Choroid plexus epithelial cell (primary cell): Measurements from ENCODE around the gene ENG.
"Not testable (repeated sequence)": the region's sequence is repeated elsewhere in the genome, so short reads cannot be mapped to it uniquely, and the experiment has no call there.

Experiments
- DNase-seq: peaks from one replicate; pipeline ENCODE4 v3.0.0-alpha.2; 2010; ENCODE audit warnings: low read depth
- H3K4me3 ChIP-seq: 2 replicates; pipeline ENCODE4 v1.5.1; 2011; ENCODE audit warnings: low read depth, mild to moderate bottlenecking, control low read depth, low read length, moderate library complexity
- TF ChIP-seq, protein P1 (sequence below): conservative IDR thresholded peaks from 2 replicates; pipeline ENCODE4 v1.5.1; 2011; ENCODE audit warnings: low read depth, mild to moderate bottlenecking, control low read depth, inconsistent platforms, low read length, moderate library complexity

Gene ENG

GRCh38 chr9:127781806-127782205, 72.7 kb downstream of the ENG start:
- TF ChIP-seq, protein P1, sequence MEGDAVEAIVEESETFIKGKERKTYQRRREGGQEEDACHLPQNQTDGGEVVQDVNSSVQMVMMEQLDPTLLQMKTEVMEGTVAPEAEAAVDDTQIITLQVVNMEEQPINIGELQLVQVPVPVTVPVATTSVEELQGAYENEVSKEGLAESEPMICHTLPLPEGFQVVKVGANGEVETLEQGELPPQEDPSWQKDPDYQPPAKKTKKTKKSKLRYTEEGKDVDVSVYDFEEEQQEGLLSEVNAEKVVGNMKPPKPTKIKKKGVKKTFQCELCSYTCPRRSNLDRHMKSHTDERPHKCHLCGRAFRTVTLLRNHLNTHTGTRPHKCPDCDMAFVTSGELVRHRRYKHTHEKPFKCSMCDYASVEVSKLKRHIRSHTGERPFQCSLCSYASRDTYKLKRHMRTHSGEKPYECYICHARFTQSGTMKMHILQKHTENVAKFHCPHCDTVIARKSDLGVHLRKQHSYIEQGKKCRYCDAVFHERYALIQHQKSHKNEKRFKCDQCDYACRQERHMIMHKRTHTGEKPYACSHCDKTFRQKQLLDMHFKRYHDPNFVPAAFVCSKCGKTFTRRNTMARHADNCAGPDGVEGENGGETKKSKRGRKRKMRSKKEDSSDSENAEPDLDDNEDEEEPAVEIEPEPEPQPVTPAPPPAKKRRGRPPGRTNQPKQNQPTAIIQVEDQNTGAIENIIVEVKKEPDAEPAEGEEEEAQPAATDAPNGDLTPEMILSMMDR, result no peak
- no peak for DNase-seq
- no peak overlapping the region for H3K4me3 ChIP-seq

DNA sequence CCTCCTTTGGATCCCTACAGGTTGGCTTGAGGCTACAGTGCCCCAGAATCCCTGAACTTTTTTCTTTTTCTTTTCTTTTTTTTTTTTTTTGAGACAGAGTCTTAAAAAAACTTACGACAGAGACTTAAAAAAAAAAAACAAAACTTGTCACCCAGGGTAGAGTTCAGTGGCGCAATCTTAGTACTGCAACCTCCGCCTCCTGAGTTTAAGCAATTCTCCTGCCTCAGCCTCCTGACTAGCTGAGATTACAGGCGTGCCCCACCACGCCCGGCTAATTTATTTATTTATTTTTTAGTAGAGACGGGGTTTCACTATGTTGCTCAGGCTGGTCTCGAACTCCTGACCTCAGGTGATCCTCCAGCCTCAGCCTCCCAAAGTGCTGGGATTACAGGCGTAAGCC, 73.5 kb downstream of the ENG start:
- not testable (repeated sequence) for H3K4me3 ChIP-seq, DNase-seq

GRCh38 chr9:127780126-127780885, 74.2 kb downstream of the ENG start:
- no peak for DNase-seq
- TF ChIP-seq, protein P1, result no peak
- no peak overlapping the region for H3K4me3 ChIP-seq

- peak; percentile 59 for DNase-seq
- H3K4me3 ChIP-seq, result no peak overlapping the region
- TF ChIP-seq, protein P1, result no peak
These were observed 75.1 kb downstream of the ENG start for GRCh38 chr9:127779136-127779981.

- TF ChIP-seq, protein P1, result no peak
- H3K4me3 ChIP-seq, result no peak within 1 kb of the TSS
- peak; percentile 28 for DNase-seq
These were observed 76.0 kb downstream of the ENG start, which contains the start of gene SH2D3C for GRCh38 chr9:127778280-127779135. Gene SH2D3C, minus strand, starts transcription at chr9:127778666. Its CDS starts 39 bp downstream, at chr9:127778627.

GRCh38 chr9:127777368-127777980, 77.0 kb downstream of the ENG start:
- no peak overlapping the region for H3K4me3 ChIP-seq
- DNase-seq, result no peak
- TF ChIP-seq, protein P1, result no peak
